Peyer's patch (tissue), 4 donors: Measurements from ENCODE around the gene CD274.

Source experiments
- POLR2A ChIP-seq, 2 donors: fragments of 450-650 bp; IDR thresholded peaks; one replicate each; pipeline ENCODE4 v1.5.1; 2017; ENCODE audit warnings: antibody characterized with exemption in 2 of 2, mild to moderate bottlenecking in 2 of 2, moderate library complexity in 2 of 2
- TF ChIP-seq, protein P1 (sequence below), 6 experiments: fragments of 450-650 bp in 4 of 6; fragments of 200-600 bp in 2 of 6; sonication (generic) in 1 of 6; IDR thresholded peaks; one replicate each; pipeline ENCODE4 v1.5.1; 2017 to 2019; ENCODE audit warnings: antibody characterized with exemption in 6 of 6, mild to moderate bottlenecking in 3 of 6, moderate library complexity in 1 of 6

DNA sequence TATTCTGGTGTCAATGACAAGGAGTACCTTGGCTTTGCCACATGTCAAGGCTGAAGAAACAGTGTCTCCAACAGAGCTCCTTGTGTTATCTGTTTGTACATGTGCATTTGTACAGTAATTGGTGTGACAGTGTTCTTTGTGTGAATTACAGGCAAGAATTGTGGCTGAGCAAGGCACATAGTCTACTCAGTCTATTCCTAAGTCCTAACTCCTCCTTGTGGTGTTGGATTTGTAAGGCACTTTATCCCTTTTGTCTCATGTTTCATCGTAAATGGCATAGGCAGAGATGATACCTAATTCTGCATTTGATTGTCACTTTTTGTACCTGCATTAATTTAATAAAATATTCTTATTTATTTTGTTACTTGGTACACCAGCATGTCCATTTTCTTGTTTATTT is 19.8 kb downstream of the CD274 start:
- TF ChIP-seq, protein P1, sequence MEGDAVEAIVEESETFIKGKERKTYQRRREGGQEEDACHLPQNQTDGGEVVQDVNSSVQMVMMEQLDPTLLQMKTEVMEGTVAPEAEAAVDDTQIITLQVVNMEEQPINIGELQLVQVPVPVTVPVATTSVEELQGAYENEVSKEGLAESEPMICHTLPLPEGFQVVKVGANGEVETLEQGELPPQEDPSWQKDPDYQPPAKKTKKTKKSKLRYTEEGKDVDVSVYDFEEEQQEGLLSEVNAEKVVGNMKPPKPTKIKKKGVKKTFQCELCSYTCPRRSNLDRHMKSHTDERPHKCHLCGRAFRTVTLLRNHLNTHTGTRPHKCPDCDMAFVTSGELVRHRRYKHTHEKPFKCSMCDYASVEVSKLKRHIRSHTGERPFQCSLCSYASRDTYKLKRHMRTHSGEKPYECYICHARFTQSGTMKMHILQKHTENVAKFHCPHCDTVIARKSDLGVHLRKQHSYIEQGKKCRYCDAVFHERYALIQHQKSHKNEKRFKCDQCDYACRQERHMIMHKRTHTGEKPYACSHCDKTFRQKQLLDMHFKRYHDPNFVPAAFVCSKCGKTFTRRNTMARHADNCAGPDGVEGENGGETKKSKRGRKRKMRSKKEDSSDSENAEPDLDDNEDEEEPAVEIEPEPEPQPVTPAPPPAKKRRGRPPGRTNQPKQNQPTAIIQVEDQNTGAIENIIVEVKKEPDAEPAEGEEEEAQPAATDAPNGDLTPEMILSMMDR (IDR thresholded peaks at IDR 0.05) = no peak
- TF ChIP-seq POLR2A (IDR thresholded peaks at IDR 0.05) = no peak
